Embryonic facial prominence (tissue), 1 donor: ENCODE results near the gene HOXC11.

ENCODE experiments used
- DNase-seq: peaks from one replicate; pipeline ENCODE4 v3.0.0-alpha.2; 2016; ENCODE audit errors: extremely low spot score

The HOXC11 gene

DNA sequence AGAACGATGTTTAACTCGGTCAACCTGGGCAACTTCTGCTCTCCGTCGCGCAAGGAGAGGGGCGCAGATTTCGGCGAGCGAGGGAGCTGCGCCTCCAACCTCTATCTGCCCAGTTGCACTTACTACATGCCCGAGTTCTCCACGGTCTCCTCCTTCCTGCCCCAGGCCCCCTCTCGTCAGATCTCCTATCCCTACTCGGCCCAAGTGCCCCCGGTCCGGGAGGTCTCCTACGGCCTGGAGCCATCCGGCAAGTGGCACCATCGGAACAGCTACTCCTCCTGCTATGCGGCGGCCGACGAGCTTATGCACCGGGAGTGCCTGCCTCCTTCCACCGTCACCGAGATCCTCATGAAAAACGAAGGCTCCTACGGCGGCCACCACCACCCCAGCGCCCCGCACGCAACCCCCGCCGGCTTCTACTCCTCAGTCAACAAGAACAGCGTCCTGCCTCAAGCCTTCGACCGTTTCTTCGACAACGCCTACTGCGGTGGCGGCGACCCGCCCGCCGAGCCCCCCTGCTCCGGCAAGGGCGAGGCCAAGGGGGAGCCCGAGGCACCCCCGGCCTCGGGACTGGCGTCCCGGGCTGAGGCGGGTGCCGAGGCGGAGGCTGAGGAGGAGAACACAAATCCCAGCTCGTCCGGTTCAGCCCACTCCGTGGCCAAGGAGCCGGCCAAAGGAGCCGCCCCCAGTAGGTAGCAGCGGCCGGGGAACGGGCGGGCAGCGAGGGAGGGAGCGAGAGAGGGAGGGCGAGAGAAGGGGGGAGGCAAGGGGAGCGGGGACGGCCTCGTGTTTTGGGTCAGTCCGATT, 513 bp downstream of the HOXC11 start:
- DNase-seq, result no peak

DNA sequence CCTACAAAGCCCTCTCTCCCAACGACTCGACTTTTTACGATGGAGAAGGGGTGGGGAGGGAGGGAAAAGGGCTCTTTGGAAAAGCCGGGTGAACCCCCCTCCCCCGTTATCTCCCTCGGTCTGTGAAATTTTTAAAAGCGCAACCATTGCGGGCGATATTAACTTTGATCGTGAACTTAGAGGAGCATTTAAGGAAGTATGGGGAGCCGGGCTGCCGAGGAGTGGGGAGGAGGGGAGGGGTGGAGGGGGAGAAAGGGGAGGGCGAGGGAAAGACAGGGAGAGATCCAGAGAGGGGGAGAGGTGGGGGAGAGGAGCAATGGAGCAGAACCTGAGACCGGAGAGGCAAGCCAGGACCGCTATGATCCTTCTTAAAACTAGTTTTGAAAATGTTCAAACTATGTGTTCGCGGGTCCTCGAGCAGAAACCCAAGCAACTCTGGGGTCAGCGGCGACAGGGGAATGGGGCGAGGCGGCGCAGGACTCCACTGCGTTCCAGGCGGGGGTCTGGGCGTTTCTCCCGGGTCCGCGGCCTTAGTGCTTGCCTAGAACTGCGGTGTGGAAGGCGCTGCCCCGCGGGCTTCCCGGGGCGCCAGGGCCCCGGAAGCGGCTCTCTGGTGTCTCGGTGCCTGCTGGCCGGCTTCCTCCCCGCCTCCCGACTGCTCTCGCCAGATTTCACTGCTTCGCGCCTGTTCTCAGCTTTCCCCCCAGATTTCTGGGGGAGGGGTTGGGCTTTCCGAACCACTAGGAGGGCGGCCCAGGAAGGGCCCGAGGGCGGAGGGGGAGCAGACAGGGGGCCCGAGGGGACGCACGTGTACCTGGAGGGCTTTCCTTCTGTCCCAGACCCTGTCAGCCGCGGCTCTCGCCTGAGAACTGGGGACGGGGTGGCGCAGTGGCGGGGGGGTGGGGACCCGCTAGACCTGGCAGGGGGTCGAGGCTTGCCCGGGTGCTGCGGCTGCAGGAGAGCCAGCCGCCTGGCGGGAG, 1.4 kb downstream of the HOXC11 start, which contains the start of gene HOTAIR:
Gene HOTAIR (minus strand): TSS at position 871 of the 980 bp plus-strand sequence.
- DNase-seq, result no peak

DNA sequence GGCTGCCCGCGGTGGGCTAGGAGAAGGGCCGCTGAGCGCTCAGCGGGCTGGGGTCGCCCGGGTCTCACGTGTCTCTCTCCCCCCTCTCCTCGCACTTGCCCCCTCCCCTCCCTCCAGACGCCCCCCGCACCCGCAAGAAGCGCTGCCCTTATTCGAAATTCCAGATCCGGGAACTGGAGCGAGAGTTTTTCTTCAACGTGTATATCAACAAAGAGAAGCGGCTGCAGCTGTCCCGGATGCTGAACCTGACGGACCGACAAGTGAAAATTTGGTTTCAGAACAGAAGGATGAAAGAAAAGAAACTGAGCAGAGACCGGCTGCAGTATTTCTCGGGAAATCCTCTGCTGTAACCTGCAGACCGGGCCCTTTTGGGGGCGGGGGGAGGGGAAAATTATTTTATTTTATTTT, 2.1 kb downstream of the HOXC11 start:
- DNase-seq, result no peak

DNA sequence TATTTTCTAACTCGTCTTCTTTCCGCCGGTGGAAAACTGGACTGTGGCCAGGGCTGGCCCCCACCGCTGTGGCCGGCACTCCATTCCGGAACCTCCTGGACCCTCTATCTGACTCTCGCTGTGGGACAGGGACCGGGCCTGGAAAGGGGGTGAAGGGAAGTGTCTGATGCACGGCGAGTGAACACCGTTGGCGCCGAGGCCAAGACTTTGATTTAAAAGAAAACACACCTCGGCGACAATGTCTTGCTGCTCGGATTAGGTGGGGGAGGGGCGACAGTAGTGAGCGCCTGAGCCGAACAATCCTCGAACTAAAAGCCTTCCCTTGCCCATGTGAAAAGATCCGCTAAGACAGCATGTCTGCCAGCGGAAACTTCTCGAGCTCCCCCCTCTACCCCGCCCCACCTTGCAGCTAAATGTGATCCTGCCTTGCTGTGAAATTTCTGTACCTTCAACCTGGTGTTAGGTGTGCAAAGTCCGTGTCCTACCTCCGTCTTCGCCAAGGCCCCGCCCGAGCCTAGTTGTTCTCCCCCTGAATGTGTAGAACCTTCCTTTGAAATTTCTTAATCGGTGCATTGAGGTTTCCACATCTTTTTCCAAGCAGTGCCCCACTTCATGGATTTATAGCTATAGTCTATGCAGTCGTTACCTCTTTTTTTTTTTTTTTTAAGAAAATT, 2.7 kb downstream of the HOXC11 start:
- DNase-seq, result no peak

DNA sequence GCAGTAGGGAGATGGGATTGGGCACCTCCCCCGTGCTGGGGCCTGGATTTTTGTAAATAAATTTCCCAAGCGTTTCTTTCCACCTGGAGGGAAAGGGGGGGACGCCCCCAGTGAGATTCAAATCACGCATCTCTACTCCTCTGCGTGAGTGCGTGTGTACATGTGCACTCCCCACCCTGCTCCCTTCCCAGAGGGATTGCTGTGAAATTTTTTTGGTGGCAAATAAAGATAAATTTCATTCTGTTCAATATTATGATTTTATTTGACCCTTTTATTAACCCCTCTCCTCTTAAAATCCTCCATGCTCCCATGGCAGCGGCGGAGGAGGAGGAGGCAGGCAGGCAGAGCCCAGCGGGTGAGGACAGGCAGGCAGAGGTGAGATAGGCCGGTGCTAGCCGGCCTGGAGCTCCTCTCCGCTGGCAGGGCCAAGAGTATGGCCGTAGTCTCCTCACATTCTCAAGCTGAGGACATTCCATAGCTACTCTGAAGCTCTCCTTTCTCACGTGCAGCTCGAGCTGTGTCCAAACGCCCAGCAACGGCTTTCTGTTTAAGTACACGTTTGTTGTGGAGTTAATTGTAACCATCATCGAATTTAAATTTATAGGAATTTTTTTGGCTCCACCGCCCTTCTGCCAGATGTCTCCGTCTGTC, 3.4 kb downstream of the HOXC11 start:
- DNase-seq, result no peak

DNA sequence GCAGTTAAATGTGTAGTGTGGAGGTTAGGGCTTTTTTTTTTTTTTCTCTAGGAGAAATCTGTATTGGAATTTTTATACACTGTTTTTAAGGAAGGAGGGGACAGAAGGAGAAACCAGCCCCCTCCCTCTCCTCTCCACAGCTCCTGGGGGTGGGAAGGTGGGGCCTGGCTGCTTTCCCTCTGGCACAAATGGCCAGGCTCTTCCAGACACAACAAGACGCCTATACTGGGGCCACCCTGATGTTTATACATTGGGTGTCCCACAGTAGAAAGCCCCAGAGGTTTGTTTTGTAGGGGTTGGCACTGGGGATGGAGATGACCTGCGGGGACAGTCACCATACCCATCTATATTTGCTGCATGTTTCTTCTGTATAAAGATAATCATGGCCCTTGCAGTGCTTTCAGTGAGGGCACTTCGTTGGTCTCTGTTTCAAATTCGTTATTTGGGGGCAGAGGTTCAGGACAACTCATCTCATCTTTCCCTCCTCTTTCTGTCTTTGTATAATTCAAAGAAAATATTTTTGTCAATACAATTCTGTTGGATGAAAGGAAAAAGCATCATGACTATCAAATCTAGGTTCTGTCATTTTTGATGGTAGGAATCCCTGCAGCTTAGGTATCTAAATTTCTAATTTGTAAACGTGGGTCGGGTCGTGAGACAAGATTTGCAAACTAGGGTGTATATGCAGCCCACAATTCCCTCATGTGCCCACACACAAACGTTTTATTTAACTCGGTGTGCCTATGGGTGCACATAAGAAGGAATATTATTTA, 4.1 kb downstream of the HOXC11 start:
- no peak for DNase-seq

DNA sequence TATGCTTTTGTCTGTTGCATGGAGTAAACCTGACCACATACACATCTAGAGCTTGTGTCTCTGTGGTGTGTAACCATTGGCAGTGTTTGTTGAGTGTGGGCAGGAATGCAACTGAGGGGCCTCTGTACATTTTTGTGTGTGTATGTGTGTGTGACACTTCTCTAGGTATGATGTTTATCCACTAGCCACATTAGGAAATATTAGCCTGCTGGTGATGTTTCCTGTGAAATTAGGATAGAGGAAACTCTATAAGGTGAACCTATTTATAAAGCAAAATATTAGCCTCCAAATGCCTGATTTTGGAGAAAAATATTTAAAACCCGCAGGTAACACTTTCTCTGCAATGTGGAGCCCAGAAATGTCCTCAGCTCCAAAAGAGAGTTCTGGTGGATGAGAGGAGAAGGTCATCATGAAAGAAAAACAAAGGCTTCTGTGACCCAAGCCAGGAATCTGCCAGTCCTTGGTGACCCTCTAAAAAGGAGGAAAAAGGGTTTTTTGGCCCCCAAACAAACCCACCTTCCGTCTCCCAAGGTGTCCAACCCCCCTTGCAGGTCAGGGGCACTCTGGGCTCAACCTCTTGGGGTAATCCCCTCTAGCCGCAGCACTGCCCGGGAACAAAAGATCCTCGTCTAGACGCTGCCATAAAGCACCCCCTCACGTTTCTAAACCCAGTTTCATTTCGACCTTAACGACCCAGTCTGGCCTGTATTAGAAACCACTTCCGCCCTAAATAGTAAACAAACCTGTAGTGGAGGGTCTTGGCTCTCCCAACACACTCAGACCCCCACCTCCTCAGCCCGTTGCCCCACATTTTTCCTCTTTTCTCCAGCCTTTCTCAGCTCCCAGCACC, 4.9 kb downstream of the HOXC11 start:
- no peak for DNase-seq

DNA sequence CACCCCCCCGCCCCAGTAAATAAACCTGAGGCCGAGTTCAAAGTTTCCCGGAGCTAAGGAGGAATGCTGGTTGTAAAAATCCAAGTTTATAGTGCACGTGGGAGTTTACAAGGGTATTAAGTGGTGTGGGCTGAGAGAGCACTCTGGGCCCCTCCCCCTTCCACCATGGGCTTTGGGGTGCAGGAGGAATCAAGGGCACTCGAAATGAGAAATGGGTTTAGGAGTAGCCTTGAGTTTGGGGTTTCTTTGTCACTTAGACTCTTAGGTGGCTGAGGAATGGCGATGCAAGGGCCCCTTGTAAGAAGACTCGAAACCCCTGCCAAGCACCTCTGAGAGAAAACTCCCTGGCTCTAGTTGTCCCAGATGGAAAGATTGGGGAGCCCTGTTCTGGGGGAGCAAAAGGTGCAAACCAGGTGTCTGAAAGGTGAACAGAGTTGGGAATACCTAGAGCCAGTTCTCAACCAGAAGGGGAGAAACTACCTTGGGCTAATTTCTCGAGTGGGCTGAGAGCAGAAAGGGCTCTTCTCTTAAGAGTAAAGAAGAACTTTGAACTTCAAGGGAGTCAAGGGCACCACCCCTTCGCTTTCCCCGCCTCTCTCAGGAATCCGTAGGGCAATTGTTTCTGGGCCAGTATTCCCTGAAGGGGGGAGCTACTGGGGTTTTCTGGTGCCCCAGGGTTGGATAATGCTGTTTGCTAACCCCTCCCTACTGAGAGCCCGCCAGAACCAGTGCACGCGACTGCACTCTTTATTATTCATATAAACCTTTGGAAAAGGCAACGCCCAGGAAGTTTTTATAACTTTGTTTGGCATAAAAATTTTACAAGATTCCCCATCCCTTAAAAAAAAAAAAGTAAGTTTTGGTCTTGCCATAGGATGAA, 5.8 kb downstream of the HOXC11 start:
- DNase-seq, result no peak

DNA sequence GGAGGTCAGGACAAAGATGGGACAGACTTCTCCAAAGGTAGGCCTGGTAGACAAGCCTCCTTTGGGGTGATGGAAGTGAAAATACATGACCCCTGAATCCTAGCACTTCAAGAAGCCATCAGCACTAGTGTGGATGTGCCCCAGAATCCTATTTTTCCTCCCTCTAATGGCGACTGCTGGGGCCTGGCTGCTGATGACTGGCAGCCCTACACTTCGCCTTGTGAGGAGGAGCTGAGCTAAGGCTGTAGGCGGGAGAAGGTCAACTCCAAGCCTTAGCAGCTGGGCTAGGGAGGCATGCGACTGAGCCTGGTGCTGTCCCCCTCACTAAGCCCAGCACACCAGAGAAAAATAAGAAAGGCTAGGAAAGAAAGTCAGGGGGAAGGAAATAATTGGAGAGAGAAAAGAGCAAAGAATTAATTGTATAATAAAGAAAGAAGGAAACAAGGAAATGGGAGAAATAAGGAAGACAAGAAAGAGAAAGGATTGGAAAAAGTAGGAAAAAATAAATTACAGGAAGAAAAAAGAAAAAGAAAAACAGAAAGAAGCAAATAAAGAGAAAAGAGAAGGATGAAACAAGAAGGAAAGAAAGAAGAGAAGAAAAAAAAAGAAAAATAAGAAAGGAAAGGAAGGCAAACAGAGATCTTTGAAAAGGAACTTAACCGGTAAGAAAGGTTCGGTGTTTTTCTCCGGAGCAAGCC, 7.3 kb downstream of the HOXC11 start:
- DNase-seq, result no peak

- DNase-seq, result no peak
These were observed 8.0 kb downstream of the HOXC11 start for GRCh38 chr12:53980802-53981496.

- no peak for DNase-seq
These were observed 9.0 kb downstream of the HOXC11 start for GRCh38 chr12:53981634-53982565.

- DNase-seq, result no peak
These were observed 10.0 kb downstream of the HOXC11 start for GRCh38 chr12:53982648-53983567.

DNA sequence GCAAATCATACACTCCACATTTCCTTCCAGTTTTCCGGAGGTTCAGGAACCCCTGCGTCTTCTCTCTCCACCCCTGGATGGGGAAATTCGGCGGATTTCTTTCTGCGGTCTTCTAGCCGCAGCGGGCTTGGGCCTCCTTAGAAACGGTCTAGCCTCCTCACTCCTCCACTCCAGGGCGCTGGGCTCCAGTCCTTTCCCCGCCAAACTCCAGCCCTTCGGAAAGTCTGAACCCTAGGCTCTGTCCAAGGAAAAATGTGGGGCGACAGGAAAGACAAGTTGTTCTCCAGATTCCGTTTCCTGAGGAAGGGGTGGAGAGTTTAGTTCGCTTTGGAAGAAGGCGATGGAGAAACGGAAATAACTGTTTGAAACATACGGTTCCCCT, 10.6 kb downstream of the HOXC11 start:
- no peak for DNase-seq

DNA sequence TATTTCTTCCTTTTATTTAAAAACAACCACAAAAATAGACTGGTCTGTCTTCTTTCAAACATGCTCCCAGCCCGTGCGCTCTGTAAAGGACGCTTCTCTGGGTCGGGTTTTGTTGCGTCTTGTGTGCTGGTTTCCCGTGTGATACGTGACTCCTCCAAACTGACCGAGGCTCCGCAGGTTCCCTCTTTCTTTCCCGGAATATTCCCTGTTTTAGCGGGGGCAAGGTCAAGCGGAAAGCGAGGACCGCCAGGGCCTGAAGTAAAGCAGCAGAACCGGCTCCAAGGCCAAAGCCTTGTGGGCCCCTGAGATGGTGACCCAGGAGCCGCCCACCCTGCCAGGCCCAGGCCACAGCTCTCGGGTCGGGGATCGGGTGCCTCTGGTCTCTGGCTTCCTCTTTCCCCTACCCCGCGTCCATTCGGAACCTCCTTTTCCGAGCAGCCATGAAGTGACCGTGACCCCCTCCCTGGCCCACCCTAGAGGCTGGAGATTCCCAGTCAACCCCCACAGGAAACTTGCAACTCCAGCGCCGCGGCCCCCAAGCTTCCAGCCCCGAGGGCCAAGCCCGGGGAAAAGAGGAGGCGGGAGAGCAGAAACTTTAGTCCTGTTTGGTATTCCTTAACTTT, 11.1 kb downstream of the HOXC11 start:
- no peak for DNase-seq
